ENCODE data around the gene METTL6. TPM values are rescaled to one million over a fixed set of nuclear protein-coding genes. Genes with fewer than 3 reads are reported as not detected.
"Not testable (repeated sequence)": the region's sequence is repeated elsewhere in the genome, so short reads cannot be mapped to it uniquely, and the experiment has no call there.

Gene METTL6
- total RNA-seq, 1 donor from 2014 or later = 27.0 TPM

DNA sequence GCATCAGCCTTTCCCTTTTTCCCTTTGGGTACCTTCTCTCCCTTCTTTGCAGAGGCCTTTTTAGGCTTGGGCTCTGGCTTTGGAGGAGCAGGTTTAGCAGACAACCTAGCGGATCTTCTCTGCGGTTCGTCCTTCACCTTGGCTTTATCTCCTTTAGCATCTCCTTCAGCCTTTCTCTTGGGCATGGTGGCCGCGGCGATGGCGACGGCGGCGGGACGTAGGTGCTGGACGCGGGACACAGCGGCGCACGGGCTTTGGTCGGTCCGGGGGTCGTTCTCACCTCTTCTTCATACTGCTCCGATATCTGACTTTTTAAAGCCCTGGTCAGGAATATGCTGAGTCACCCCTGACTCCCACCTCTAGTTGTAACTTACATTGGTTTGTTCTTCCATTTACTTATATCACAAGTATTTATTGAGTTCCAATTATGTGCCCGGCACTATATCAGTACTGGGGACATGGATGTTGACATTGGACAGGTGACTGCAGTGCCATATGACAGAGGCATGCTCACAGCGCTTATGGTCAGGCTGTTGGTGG, 51.8 kb downstream of the METTL6 start:
- DNase-seq (ENCODE audit: low read depth, low spot score) = no peak

DNA sequence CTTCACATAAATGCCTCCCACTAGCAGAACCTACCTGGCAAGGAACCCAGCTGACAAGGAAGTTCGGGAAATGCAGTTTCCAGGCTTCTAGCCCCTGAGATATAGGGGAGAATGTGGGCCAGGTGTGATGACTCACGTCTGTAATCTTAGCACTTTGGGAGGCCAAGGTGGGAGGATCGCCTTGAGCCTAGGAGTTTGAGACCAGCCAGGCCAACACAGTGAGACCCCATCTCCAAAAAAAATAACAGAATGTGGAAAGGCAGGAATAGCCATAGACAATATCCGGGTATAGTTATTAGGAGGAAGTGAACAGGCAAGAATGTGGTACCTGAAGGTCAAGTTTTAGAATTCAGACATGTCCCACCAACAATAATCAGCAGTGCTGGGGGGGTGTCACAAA, 54.4 kb downstream of the METTL6 start:
- DNase-seq (ENCODE audit: low read depth, low spot score) = no peak

DNA sequence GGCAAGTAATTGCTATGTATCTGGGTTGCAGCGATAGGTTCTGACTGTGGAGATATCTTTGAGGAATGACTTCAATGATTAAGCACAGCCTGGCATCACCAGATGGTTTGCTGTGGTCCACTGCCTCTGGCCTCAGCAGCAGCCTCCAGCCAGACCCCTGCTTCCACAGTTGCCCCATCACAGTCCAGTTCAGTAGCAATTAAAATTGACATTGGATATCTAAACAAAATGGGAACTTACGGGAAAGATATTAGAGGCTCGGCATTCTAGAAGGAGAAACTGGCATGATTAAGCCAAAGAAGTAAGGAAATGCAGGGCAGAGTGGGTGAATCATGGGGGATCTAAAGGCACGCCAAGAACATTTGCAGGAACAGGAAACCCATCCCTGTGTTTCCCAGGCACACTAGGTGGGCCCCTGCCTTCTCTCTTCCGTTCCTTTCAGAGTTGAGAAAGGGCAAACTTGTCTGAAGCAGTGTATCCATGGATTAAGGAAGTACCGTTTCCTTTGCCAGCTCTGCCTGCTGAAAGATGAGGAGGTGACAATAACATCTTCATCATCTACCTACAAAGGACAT, 58.7 kb downstream of the METTL6 start:
- no peak for DNase-seq (ENCODE audit: low read depth, low spot score)

DNA sequence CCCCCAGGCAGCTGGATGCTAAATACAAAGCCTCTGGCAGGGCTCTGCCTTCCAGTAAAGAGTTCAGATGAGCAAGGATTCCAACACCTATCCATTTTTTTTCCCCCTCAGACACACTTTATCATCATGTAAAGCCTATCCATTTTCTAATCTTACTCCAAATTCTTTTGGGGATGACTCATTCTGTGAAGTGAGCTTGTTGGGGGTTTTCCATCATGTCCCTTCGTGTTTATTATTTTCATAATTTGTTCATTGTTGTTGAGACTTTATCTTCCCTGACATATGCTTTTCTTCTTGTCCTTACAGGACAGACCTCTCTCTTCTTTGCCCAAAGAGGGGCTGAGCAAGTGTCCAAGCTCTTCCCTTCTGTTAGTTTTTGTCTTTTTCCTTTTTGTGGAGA, 60.3 kb downstream of the METTL6 start:
- no peak for DNase-seq (ENCODE audit: low read depth, low spot score)

DNA sequence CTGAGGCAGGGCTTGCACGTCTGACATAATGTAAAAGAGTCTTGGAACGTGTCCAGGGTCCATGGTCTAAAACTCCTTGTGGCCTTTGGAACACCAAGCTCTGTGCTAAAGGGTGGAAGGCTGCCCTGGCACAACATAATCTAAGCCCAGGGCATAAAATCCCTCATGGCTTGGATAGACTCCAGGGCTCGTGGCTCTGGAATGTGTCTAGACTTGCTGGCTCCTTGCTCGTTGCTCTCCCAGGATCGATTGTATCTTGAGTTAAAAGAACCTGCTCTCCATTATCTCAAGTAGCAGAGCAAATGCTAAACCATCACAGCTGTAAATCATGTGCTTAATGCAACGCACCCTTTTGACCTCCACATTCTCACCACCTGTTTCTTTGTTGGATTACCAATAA, 63.3 kb downstream of the METTL6 start:
- not testable (repeated sequence) for DNase-seq (ENCODE audit: low read depth, low spot score)

DNA sequence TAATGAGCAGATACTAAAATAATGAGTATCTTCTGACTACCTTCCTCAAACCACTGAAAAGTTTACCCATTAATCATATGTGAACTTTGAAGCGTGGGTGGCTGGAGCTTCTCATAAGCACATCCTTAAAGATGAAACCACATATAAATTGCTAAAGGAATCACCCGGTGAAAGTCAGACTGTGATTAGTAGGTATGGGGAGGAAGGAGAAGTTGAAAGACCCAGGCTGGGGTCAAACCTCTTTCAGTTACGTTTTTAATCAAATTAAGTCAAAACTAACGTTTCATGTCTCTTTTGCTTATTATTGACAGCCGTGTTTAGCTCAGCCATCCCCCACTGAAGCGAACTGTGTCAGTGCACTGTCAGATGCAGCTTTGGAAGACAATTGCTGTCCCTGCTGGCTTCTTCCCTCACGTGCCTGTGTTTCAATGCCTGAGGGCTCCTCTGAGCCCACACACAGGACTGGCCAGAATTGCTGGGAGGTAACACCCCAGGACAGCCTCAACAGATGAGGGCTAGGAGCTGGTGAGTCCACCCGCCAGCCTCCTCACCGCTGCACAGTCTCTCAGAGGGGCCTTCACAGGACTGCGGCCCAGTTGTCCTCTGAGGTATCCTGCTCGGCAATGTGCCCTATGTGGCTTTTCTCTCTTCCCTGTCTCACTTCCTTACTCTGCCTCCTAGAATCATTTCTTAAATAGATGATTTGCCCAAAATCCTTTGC, 65.7 kb downstream of the METTL6 start:
- no peak for DNase-seq (ENCODE audit: low read depth, low spot score)

DNA sequence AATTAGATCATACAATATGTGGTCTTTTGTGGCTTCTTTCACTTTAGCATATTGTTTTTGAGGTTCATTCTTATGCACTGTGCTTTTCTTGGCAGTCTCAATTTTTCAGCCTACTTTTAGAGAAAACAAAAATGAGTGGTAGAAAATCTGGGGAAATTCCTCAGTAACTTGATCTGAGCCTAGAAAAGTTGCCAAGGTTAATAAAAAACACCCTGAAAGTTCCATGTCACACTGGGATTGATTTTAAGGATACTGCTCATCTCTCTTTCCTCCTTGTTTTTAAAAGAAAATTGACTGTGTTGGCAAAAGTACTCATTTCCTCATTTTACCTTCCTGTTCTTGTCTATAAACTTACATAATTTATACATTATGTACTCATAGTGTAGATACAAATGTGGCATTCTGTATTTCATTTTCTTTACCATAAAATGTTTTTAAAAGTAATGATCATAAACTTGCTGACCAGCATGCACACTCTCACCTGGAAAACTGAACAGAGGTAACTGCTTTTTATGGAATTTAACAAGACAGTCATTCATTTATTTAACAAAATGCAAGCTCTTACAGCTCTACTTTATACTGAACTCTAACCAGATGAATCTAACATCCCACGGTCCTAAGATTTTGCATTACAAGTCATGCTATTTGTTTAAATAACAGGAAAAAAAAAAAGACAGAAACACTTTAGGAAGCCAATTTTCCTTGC, 66.4 kb downstream of the METTL6 start:
- no peak for DNase-seq (ENCODE audit: low read depth, low spot score)

Other genes starting within 250 kb of the METTL6 start
- 21.2 and 30.2 TPM in 2 replicates for gene CAPN7, start 221.3 kb downstream of the METTL6 start, total RNA-seq
- 91.2 and 106 TPM in 2 replicates for gene SH3BP5, start 95.0 kb downstream of the METTL6 start, total RNA-seq
- 18.5 and 31.3 TPM in 2 replicates for gene EAF1, start 54 bp upstream of the METTL6 start, total RNA-seq
- 0.07 and 0.25 TPM in 2 replicates for gene COLQ, start 94.2 kb upstream of the METTL6 start, total RNA-seq
- gene HACL1, start 174.0 kb upstream of the METTL6 start, total RNA-seq = 30.6 and 45.5 TPM in 2 replicates
- gene BTD, start 174.2 kb upstream of the METTL6 start, total RNA-seq = 27.8 and 32.6 TPM in 2 replicates